ENCODE measurements around the gene CACNA1F.

CACNA1F gene

GRCh38 chrX:49188468-49189076 lies 44.6 kb downstream of the CACNA1F start:
- Histone ChIP-seq H3K9me3 (ENCODE audit: control insufficient read depth in 2 of 2, low read length in 2 of 2) (peaks cover 0 to 4% of the 10 kb centered on the region in 2 donors), H3K27ac (ENCODE audit: low read length) (no peak overlapping the region), H3K27me3 (ENCODE audit: control insufficient read depth in 1 of 2, insufficient read depth in 2 of 2, low read length in 2 of 2) (peaks cover 0 to 4% of the 10 kb centered on the region in 2 donors), H3K4me3 (ENCODE audit: low read length in 2 of 2) (no peak overlapping the region), H3K9ac (ENCODE audit: low read length in 2 of 2) (no peak overlapping the region), H3K4me1 (ENCODE audit: control insufficient read depth, insufficient read depth, low read length) (peaks cover 21% of the 10 kb centered on the region), H3K36me3 (ENCODE audit: control insufficient read depth in 2 of 2, insufficient read depth in 2 of 2, low read length in 2 of 2) (no peaks in the 10 kb centered on the region)

GRCh38 chrX:49187526-49187925 lies 45.6 kb downstream of the CACNA1F start:
- no peak overlapping the region for H3K9ac ChIP-seq (ENCODE audit: low read length in 2 of 2)
- no peak overlapping the region for H3K27ac ChIP-seq (ENCODE audit: low read length)
- peaks cover 0 to under 1% of the 10 kb centered on the region in 2 donors for H3K9me3 ChIP-seq (ENCODE audit: control insufficient read depth in 2 of 2, low read length in 2 of 2)
- H3K4me1 ChIP-seq (ENCODE audit: control insufficient read depth, insufficient read depth, low read length), result peaks cover 22% of the 10 kb centered on the region
- peaks cover 0 to 2% of the 10 kb centered on the region in 2 donors for H3K36me3 ChIP-seq (ENCODE audit: control insufficient read depth in 2 of 2, insufficient read depth in 2 of 2, low read length in 2 of 2)
- no peak overlapping the region for H3K4me3 ChIP-seq (ENCODE audit: low read length in 2 of 2)
- H3K27me3 ChIP-seq (ENCODE audit: control insufficient read depth in 1 of 2, insufficient read depth in 2 of 2, low read length in 2 of 2), result peaks cover 0 to 2% of the 10 kb centered on the region in 2 donors

GRCh38 chrX:49187028-49187394 lies 46.1 kb downstream of the CACNA1F start:
- H3K27me3 ChIP-seq (ENCODE audit: control insufficient read depth in 1 of 2, insufficient read depth in 2 of 2, low read length in 2 of 2), result peaks cover 0 to 2% of the 10 kb centered on the region in 2 donors
- H3K9ac ChIP-seq (ENCODE audit: low read length in 2 of 2), result no peak overlapping the region
- no peak overlapping the region for H3K4me3 ChIP-seq (ENCODE audit: low read length in 2 of 2)
- no peaks in the 10 kb centered on the region for H3K9me3 ChIP-seq (ENCODE audit: control insufficient read depth in 2 of 2, low read length in 2 of 2)
- no peak overlapping the region for H3K27ac ChIP-seq (ENCODE audit: low read length)
- peaks cover 22% of the 10 kb centered on the region for H3K4me1 ChIP-seq (ENCODE audit: control insufficient read depth, insufficient read depth, low read length)
- H3K36me3 ChIP-seq (ENCODE audit: control insufficient read depth in 2 of 2, insufficient read depth in 2 of 2, low read length in 2 of 2), result peaks cover 0 to 6% of the 10 kb centered on the region in 2 donors

- Histone ChIP-seq H3K4me3 (ENCODE audit: low read length in 2 of 2) (peak within 1 kb of the TSS; percentile 53 to 70), H3K27me3 (ENCODE audit: control insufficient read depth in 1 of 2, insufficient read depth in 2 of 2, low read length in 2 of 2) (peaks cover 0 to 2% of the 10 kb centered on the region in 2 donors), H3K36me3 (ENCODE audit: control insufficient read depth in 2 of 2, insufficient read depth in 2 of 2, low read length in 2 of 2) (peaks cover 0 to 6% of the 10 kb centered on the region in 2 donors), H3K4me1 (ENCODE audit: control insufficient read depth, insufficient read depth, low read length) (peaks cover 22% of the 10 kb centered on the region), H3K27ac (ENCODE audit: low read length) (peak within 1 kb of the TSS; percentile 66), H3K9me3 (ENCODE audit: control insufficient read depth in 2 of 2, low read length in 2 of 2) (no peaks in the 10 kb centered on the region), H3K9ac (ENCODE audit: low read length in 2 of 2) (peak within 1 kb of the TSS; percentile 67 to 74)
Measured at GRCh38 chrX:49186125-49187027, 46.8 kb downstream of the CACNA1F start, which contains the start of gene PRICKLE3. Gene PRICKLE3 (minus strand): TSS chrX:49186373. CDS start chrX:49186297, 76 bp downstream.

- H3K27me3 ChIP-seq (ENCODE audit: control insufficient read depth in 1 of 2, insufficient read depth in 2 of 2, low read length in 2 of 2), result peaks cover 0 to 2% of the 10 kb centered on the region in 2 donors
- H3K9me3 ChIP-seq (ENCODE audit: control insufficient read depth in 2 of 2, low read length in 2 of 2), result no peaks in the 10 kb centered on the region
- H3K36me3 ChIP-seq (ENCODE audit: control insufficient read depth in 2 of 2, insufficient read depth in 2 of 2, low read length in 2 of 2), result peaks cover 0 to 6% of the 10 kb centered on the region in 2 donors
- H3K9ac ChIP-seq (ENCODE audit: low read length in 2 of 2), result peak overlapping the region in 1 of 2 donors; percentile 29
- peak overlapping the region; percentile 24 for H3K27ac ChIP-seq (ENCODE audit: low read length)
- H3K4me1 ChIP-seq (ENCODE audit: control insufficient read depth, insufficient read depth, low read length), result peaks cover 22% of the 10 kb centered on the region
- H3K4me3 ChIP-seq (ENCODE audit: low read length in 2 of 2), result peak overlapping the region; percentile 31 to 66
Measured at GRCh38 chrX:49184294-49185281, 48.6 kb downstream of the CACNA1F start.

GRCh38 chrX:49183701-49184281 lies 49.3 kb downstream of the CACNA1F start:
- Histone ChIP-seq H3K27ac (ENCODE audit: low read length) (no peak overlapping the region), H3K36me3 (ENCODE audit: control insufficient read depth in 2 of 2, insufficient read depth in 2 of 2, low read length in 2 of 2) (peaks cover 0 to 8% of the 10 kb centered on the region in 2 donors), H3K9me3 (ENCODE audit: control insufficient read depth in 2 of 2, low read length in 2 of 2) (no peaks in the 10 kb centered on the region), H3K9ac (ENCODE audit: low read length in 2 of 2) (no peak overlapping the region), H3K27me3 (ENCODE audit: control insufficient read depth in 1 of 2, insufficient read depth in 2 of 2, low read length in 2 of 2) (peaks cover 0 to 2% of the 10 kb centered on the region in 2 donors), H3K4me3 (ENCODE audit: low read length in 2 of 2) (peak overlapping the region in 1 of 2 donors; percentile 66), H3K4me1 (ENCODE audit: control insufficient read depth, insufficient read depth, low read length) (peaks cover 22% of the 10 kb centered on the region)

- Histone ChIP-seq H3K4me3 (ENCODE audit: low read length in 2 of 2) (no peak overlapping the region), H3K27me3 (ENCODE audit: control insufficient read depth in 1 of 2, insufficient read depth in 2 of 2, low read length in 2 of 2) (peaks cover 0 to 2% of the 10 kb centered on the region in 2 donors), H3K9ac (ENCODE audit: low read length in 2 of 2) (no peak overlapping the region), H3K36me3 (ENCODE audit: control insufficient read depth in 2 of 2, insufficient read depth in 2 of 2, low read length in 2 of 2) (peaks cover 7 to 8% of the 10 kb centered on the region in 2 donors), H3K27ac (ENCODE audit: low read length) (no peak overlapping the region), H3K4me1 (ENCODE audit: control insufficient read depth, insufficient read depth, low read length) (peaks cover 14% of the 10 kb centered on the region), H3K9me3 (ENCODE audit: control insufficient read depth in 2 of 2, low read length in 2 of 2) (no peaks in the 10 kb centered on the region)
Measured at GRCh38 chrX:49179358-49179757, 53.8 kb downstream of the CACNA1F start.

GRCh38 chrX:49178537-49178936 lies 54.6 kb downstream of the CACNA1F start:
- Histone ChIP-seq H3K27ac (ENCODE audit: low read length) (no peak overlapping the region), H3K4me1 (ENCODE audit: control insufficient read depth, insufficient read depth, low read length) (peaks cover 9% of the 10 kb centered on the region), H3K9me3 (ENCODE audit: control insufficient read depth in 2 of 2, low read length in 2 of 2) (no peaks in the 10 kb centered on the region), H3K4me3 (ENCODE audit: low read length in 2 of 2) (no peak overlapping the region), H3K9ac (ENCODE audit: low read length in 2 of 2) (no peak overlapping the region), H3K27me3 (ENCODE audit: control insufficient read depth in 1 of 2, insufficient read depth in 2 of 2, low read length in 2 of 2) (peaks cover 0 to under 1% of the 10 kb centered on the region in 2 donors), H3K36me3 (ENCODE audit: control insufficient read depth in 2 of 2, insufficient read depth in 2 of 2, low read length in 2 of 2) (peaks cover 11 to 13% of the 10 kb centered on the region in 2 donors)

- Histone ChIP-seq H3K4me3 (ENCODE audit: low read length in 2 of 2) (no peak overlapping the region), H3K36me3 (ENCODE audit: control insufficient read depth in 2 of 2, insufficient read depth in 2 of 2, low read length in 2 of 2) (peaks cover 11 to 16% of the 10 kb centered on the region in 2 donors), H3K4me1 (ENCODE audit: control insufficient read depth, insufficient read depth, low read length) (peaks cover 11% of the 10 kb centered on the region), H3K27ac (ENCODE audit: low read length) (no peak overlapping the region), H3K9ac (ENCODE audit: low read length in 2 of 2) (no peak overlapping the region), H3K9me3 (ENCODE audit: control insufficient read depth in 2 of 2, low read length in 2 of 2) (no peaks in the 10 kb centered on the region), H3K27me3 (ENCODE audit: control insufficient read depth in 1 of 2, insufficient read depth in 2 of 2, low read length in 2 of 2) (peaks cover 0 to 3% of the 10 kb centered on the region in 2 donors)
Measured at GRCh38 chrX:49177873-49178480, 55.2 kb downstream of the CACNA1F start.

Data from stomach smooth muscle (tissue), 2 donors.